Measurements from ENCODE around the gene URB2. TPM values are rescaled to one million over a fixed set of nuclear protein-coding genes. Genes with fewer than 3 reads are reported as not detected.

The URB2 gene
- total RNA-seq, 1 experiment from 2014 or later: 20.4 TPM

DNA sequence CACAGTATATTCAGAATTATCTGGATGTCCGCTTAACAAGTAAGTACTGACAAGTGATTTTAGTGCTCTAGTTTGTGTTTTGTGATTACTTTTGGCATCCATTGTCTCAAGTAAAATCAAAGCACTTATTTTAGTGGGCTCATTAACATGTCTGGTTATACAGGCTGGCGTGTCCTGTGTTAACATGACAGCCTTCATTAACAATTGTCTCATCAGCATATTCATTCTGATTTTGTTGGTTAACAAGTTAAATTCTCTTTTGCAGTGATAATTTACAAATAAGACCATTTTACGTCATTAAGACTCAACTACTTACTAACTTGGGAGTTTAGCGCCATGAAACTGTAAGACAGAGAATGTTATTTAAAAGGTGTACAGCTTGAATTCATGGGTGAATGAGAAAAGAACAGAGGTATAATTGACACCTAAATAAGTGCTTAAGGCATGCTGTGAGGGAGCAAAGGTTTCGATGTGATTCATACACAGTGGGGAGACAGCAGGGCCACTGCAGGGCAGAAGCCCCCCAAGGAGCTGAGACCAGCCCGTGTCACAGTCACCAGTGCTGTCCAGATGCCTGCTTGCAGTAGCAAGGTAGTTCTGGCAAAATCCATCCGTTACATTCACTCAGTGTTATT lies 22.6 kb upstream of the URB2 start:
- DNase-seq (ENCODE audit: low read depth, low spot score) (no peak), ATAC-seq (no peak)
- Histone ChIP-seq H3K9ac (ENCODE audit: low read length) (no peak overlapping the region), H3K79me2 (ENCODE audit: insufficient read depth, low read length) (peaks cover 7% of the 10 kb centered on the region), H3K27me3 (ENCODE audit: insufficient read depth, low read length) (no peaks in the 10 kb centered on the region), H3K4me1 (ENCODE audit: control insufficient read depth in 1 of 2, insufficient read depth in 2 of 2, low read length in 2 of 2) (no peaks in the 10 kb centered on the region), H3K36me3 (ENCODE audit: control insufficient read depth in 1 of 2, insufficient read depth in 2 of 2, low read length in 2 of 2) (peaks cover 20 to 31% of the 10 kb centered on the region in 2 experiments; a peak in 3 of 4 replicates), H3K9me2 (ENCODE audit: insufficient read depth) (no peaks in the 10 kb centered on the region), H3K4me2 (ENCODE audit: low read length) (no peak overlapping the region), H4K20me1 (ENCODE audit: insufficient read depth) (no peaks in the 10 kb centered on the region; the same call in 1 of the 2 replicates), H3K27ac (ENCODE audit: low read depth, low read length) (no peak overlapping the region), H3K4me3 (replicated peaks in 1 of 2; ENCODE audit: low read depth in 1 of 2, low read length in 2 of 2) (no peak overlapping the region), H2AFZ (ENCODE audit: low read depth, low read length, poor library complexity, severe bottlenecking) (no peak overlapping the region), H3K9me3 (ENCODE audit: control insufficient read depth in 1 of 2, insufficient read depth in 1 of 2, low read depth in 1 of 2, low read length in 2 of 2) (no peaks in the 10 kb centered on the region)
- RAD21 ChIA-PET (ENCODE audit: low non-redundant PET in 1 of 2, low total read pairs in 2 of 2, uncharacterized antibody in 2 of 2, unreplicated experiment in 2 of 2): no interaction called here
- POLR2A ChIA-PET: no interaction called here
- no TSS peak for BruUV-seq (replicated peaks)
- intact Hi-C loops (cut with micrococcal nuclease): no loop called here
- TF ChIP-seq SRF (IDR thresholded peaks at IDR 0.05; ENCODE audit: low read depth) (no peak), POLR2AphosphoS5 (IDR thresholded peaks at IDR 0.05; ENCODE audit: low read depth, low read length) (no peak), EZH2phosphoT487 (IDR thresholded peaks at IDR 0.05; ENCODE audit: borderline replicate concordance) (no peak), ELF1 (IDR thresholded peaks at IDR 0.05; ENCODE audit: borderline replicate concordance, low read depth) (no peak), JUND (IDR thresholded peaks at IDR 0.05) (no peak), RAD21 (IDR thresholded peaks at IDR 0.05; ENCODE audit: low read depth) (no peak), ZNF274 (IDR thresholded peaks at IDR 0.05; ENCODE audit: low read depth, low read length) (no peak), POLR2A (IDR thresholded peaks at IDR 0.05; ENCODE audit: borderline replicate concordance, extremely low read depth, insufficient read depth, insufficient read length) (no peak), FOSL1 (IDR thresholded peaks at IDR 0.05; ENCODE audit: low read depth) (no peak), YY1 (IDR thresholded peaks at IDR 0.05; ENCODE audit: extremely low read depth, insufficient replicate concordance, low read depth, low read length) (no peak), CEBPB (IDR thresholded peaks at IDR 0.05; ENCODE audit: low read depth) (no peak), CBX3 (IDR thresholded peaks at IDR 0.05; ENCODE audit: low read depth) (no peak), EZH2 (IDR thresholded peaks at IDR 0.05) (no peak)
- TF ChIP-seq, protein P1, sequence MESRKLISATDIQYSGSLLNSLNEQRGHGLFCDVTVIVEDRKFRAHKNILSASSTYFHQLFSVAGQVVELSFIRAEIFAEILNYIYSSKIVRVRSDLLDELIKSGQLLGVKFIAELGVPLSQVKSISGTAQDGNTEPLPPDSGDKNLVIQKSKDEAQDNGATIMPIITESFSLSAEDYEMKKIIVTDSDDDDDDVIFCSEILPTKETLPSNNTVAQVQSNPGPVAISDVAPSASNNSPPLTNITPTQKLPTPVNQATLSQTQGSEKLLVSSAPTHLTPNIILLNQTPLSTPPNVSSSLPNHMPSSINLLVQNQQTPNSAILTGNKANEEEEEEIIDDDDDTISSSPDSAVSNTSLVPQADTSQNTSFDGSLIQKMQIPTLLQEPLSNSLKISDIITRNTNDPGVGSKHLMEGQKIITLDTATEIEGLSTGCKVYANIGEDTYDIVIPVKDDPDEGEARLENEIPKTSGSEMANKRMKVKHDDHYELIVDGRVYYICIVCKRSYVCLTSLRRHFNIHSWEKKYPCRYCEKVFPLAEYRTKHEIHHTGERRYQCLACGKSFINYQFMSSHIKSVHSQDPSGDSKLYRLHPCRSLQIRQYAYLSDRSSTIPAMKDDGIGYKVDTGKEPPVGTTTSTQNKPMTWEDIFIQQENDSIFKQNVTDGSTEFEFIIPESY (IDR thresholded peaks at IDR 0.05; ENCODE audit: extremely low read depth, insufficient replicate concordance, low read length): no peak
- TF ChIP-seq, protein P2, sequence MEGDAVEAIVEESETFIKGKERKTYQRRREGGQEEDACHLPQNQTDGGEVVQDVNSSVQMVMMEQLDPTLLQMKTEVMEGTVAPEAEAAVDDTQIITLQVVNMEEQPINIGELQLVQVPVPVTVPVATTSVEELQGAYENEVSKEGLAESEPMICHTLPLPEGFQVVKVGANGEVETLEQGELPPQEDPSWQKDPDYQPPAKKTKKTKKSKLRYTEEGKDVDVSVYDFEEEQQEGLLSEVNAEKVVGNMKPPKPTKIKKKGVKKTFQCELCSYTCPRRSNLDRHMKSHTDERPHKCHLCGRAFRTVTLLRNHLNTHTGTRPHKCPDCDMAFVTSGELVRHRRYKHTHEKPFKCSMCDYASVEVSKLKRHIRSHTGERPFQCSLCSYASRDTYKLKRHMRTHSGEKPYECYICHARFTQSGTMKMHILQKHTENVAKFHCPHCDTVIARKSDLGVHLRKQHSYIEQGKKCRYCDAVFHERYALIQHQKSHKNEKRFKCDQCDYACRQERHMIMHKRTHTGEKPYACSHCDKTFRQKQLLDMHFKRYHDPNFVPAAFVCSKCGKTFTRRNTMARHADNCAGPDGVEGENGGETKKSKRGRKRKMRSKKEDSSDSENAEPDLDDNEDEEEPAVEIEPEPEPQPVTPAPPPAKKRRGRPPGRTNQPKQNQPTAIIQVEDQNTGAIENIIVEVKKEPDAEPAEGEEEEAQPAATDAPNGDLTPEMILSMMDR (IDR thresholded peaks at IDR 0.05 in 2 of 3, conservative IDR thresholded peaks at IDR 0.05 in 1 of 3; ENCODE audit: borderline replicate concordance in 1 of 3, insufficient read depth in 1 of 3, low read depth in 2 of 3, low read length in 2 of 3): no peak
- CTCF ChIA-PET: no interaction called here
